Loucy (cell line): ENCODE measurements around the gene SASH1.

Source experiments
- H2AFZ ChIP-seq: fragments of 200-600 bp; sonication (generic); 2 replicates; pipeline ENCODE4 v1.6.0; 2016; ENCODE audit warnings: antibody characterized with exemption, mild to moderate bottlenecking, low read length, moderate library complexity
- H3F3A ChIP-seq: fragments of 200-600 bp; 2 replicates; pipeline ENCODE4 v1.6.0; 2016; ENCODE audit warnings: antibody characterized with exemption, low read depth, mild to moderate bottlenecking
- H3K27me3 ChIP-seq: fragments of 200-600 bp; sonication (generic); 2 replicates; pipeline ENCODE4 v1.6.1; 2014; ENCODE audit warnings: low read length, mild to moderate bottlenecking; ENCODE audit not compliant: insufficient read depth, poor library complexity, severe bottlenecking
- H3K36me3 ChIP-seq: fragments of 200-600 bp; sonication (generic); 2 replicates; pipeline ENCODE4 v1.6.1; 2016; ENCODE audit warnings: low read length; ENCODE audit not compliant: insufficient read depth
- H3K4me1 ChIP-seq: fragments of 200-600 bp; sonication (generic); 2 replicates; pipeline ENCODE4 v1.5.1; 2014; ENCODE audit warnings: low read length, mild to moderate bottlenecking; ENCODE audit not compliant: insufficient read depth, poor library complexity, severe bottlenecking
- H3K4me2 ChIP-seq: fragments of 200-600 bp; sonication (generic); 2 replicates; pipeline ENCODE4 v1.6.0; 2014; ENCODE audit warnings: antibody characterized with exemption, low read length, low read depth, mild to moderate bottlenecking; ENCODE audit not compliant: poor library complexity, severe bottlenecking
- H3K4me3 ChIP-seq: fragments of 200-600 bp; sonication (generic); 2 replicates; pipeline ENCODE4 v1.5.1; 2014; ENCODE audit warnings: low read length, mild to moderate bottlenecking, mixed read lengths; ENCODE audit not compliant: poor library complexity, severe bottlenecking
- H3K79me2 ChIP-seq: fragments of 200-600 bp; sonication (generic); 2 replicates; pipeline ENCODE4 v1.6.1; 2014; ENCODE audit warnings: low read length; ENCODE audit not compliant: insufficient read depth
- H3K9ac ChIP-seq: fragments of 200-600 bp; sonication (generic); 2 replicates; pipeline ENCODE4 v1.6.0; 2014; ENCODE audit warnings: mild to moderate bottlenecking, low read depth, low read length, moderate library complexity; ENCODE audit not compliant: poor library complexity, severe bottlenecking
- H3K9me2 ChIP-seq: fragments of 200-600 bp; sonication (generic); replicated peaks from 2 replicates; pipeline ENCODE4 v1.6.1; 2016; ENCODE audit warnings: low read depth, low read length, mixed read lengths
- H3K9me3 ChIP-seq: fragments of 200-600 bp; sonication (generic); 2 replicates; pipeline ENCODE4 v1.6.1; 2014; ENCODE audit warnings: mild to moderate bottlenecking, antibody characterized with exemption, low read length, low read depth; ENCODE audit not compliant: insufficient read depth
- H4K20me1 ChIP-seq: fragments of 200-600 bp; sonication (generic); 2 replicates; pipeline ENCODE4 v1.6.0; 2014; ENCODE audit warnings: antibody characterized with exemption, low read length, mild to moderate bottlenecking; ENCODE audit not compliant: insufficient read depth, poor library complexity, severe bottlenecking
- CTCF ChIP-seq: fragments of 200-600 bp; sonication (generic); conservative IDR thresholded peaks from 2 replicates; pipeline ENCODE4 v1.5.1; 2014; ENCODE audit warnings: mild to moderate bottlenecking, antibody characterized with exemption, low read length
- EZH2phosphoT487 ChIP-seq: fragments of 200-600 bp; IDR thresholded peaks from 2 replicates; pipeline ENCODE4 v1.6.1; 2018; ENCODE audit warnings: antibody characterized with exemption, mild to moderate bottlenecking, moderate library complexity, borderline replicate concordance

The SASH1 gene

GRCh38 chr6:148497717-148498116 is 155.1 kb downstream of the SASH1 start:
- H3K9ac ChIP-seq, result no peak overlapping the region
- TF ChIP-seq EZH2phosphoT487 (no peak), CTCF (no peak)
- no peak overlapping the region for H2AFZ ChIP-seq
- no peaks in the 10 kb centered on the region for H3K79me2 ChIP-seq
- H3K36me3 ChIP-seq, result no peaks in the 10 kb centered on the region
- H3K9me3 ChIP-seq, result no peaks in the 10 kb centered on the region
- no peaks in the 10 kb centered on the region for H3K27me3 ChIP-seq
- no peaks in the 10 kb centered on the region for H3F3A ChIP-seq
- H3K4me1 ChIP-seq, result no peaks in the 10 kb centered on the region
- no peak overlapping the region for H3K4me3 ChIP-seq
- H3K9me2 ChIP-seq, result no peaks in the 10 kb centered on the region
- no peak overlapping the region for H3K4me2 ChIP-seq
- no peaks in the 10 kb centered on the region for H4K20me1 ChIP-seq

- Histone ChIP-seq H4K20me1 (no peaks in the 10 kb centered on the region), H3K27me3 (no peaks in the 10 kb centered on the region), H3K9me2 (no peaks in the 10 kb centered on the region), H2AFZ (no peak overlapping the region), H3F3A (no peaks in the 10 kb centered on the region), H3K36me3 (no peaks in the 10 kb centered on the region), H3K4me2 (no peak overlapping the region), H3K79me2 (no peaks in the 10 kb centered on the region), H3K9ac (no peak overlapping the region), H3K4me3 (no peak overlapping the region), H3K4me1 (no peaks in the 10 kb centered on the region), H3K9me3 (no peaks in the 10 kb centered on the region)
- TF ChIP-seq EZH2phosphoT487 (no peak), CTCF (no peak)
These were observed 157.8 kb downstream of the SASH1 start for GRCh38 chr6:148500402-148500801.

- Histone ChIP-seq H3K27me3 (no peaks in the 10 kb centered on the region), H3K9me2 (no peaks in the 10 kb centered on the region), H3K4me2 (no peak overlapping the region), H3K9me3 (no peaks in the 10 kb centered on the region), H3K36me3 (no peaks in the 10 kb centered on the region), H3K4me1 (no peaks in the 10 kb centered on the region), H3K9ac (no peak overlapping the region), H4K20me1 (no peaks in the 10 kb centered on the region), H3K4me3 (no peak overlapping the region), H3F3A (no peaks in the 10 kb centered on the region), H3K79me2 (no peaks in the 10 kb centered on the region), H2AFZ (no peak overlapping the region)
- TF ChIP-seq EZH2phosphoT487 (no peak), CTCF (no peak)
These were observed 158.5 kb downstream of the SASH1 start for GRCh38 chr6:148501178-148501590.
